Measurements from ENCODE around the gene BZW2. TPM values are rescaled to one million over a fixed set of nuclear protein-coding genes. Genes with fewer than 3 reads are reported as not detected.

Gene BZW2
- 92.1 TPM for polyA plus RNA-seq (2013, experiment 1 of 2)
- polyA plus RNA-seq (2013, experiment 2 of 2): 94.1 TPM

DNA sequence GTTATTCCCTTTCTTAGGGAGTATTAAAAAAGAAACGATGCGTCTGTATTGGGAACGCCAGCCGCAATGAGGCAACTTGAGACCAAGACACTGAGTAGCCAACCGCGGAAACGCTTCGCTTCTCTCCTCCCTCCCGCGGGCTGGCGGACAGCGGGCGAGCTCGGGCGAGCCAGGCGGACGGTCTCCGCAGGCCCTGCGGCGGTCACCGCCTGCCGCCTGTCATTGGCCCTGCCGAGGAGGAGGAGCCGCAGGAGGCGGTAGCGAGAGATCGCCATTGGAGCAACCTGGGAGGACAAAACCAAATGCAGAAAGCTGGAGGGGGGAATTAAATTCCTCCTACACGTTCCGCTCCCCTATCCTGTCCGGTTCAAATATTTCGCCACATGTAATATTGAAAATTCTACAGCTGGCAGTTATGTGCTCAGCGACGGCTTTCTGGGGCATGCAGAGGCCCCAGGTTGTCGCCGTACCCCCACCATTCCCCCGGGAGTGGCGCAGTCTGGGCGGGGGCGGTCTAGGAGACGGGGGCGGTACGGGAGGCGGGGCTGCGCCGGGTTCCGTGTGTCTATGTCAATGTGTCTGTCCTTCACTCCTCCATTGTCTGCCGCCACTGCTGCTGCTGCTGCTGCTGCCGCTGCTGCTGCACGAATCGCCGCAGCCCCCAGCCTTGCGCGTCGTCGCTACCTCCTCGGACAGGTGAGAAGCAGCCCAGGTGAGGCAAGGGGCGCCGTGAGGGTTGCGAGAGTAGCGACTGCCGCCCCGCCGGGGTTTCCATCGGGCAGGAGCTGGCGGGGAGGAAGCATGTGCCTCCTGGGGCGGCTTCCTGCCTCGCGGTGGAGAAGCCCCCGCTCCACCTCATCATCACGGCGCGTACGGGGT is at the start of gene BZW2, which contains the start of gene ANKMY2:
BZW2 (plus strand) TSS at position 589 of the 879 bp plus-strand sequence. CDS start 19,263 bp downstream, outside the sequence.
ANKMY2 (minus strand) TSS at position 162 of the 879 bp plus-strand sequence. CDS start 181 bp downstream, outside the sequence.
- DNase-seq: peak; percentile 98
- Histone ChIP-seq H3K79me2 (ENCODE audit: control insufficient read depth, insufficient read depth, low read length) (peaks cover 47% of the 10 kb centered on the region), H3K79me1 (ENCODE audit: low read length) (peaks cover 13% of the 10 kb centered on the region), H2BK15ac (replicated peaks; ENCODE audit: low read depth) (no peak within 1 kb of the TSS), H3K18ac (ENCODE audit: low read length) (peak within 1 kb of the TSS; percentile 25), H3K27ac (ENCODE audit: low read depth, low read length) (peak within 1 kb of the TSS; percentile 92), H3K56ac (ENCODE audit: low read length) (peak within 1 kb of the TSS; percentile 100), H3K9ac (ENCODE audit: low read length) (peak within 1 kb of the TSS; percentile 90), H3K23ac (ENCODE audit: low read length) (peak within 1 kb of the TSS; percentile 59), H4K5ac (ENCODE audit: low read length) (no peak within 1 kb of the TSS), H3K4me2 (ENCODE audit: low read length) (peak within 1 kb of the TSS; percentile 87), H2BK5ac (ENCODE audit: low read length) (peak within 1 kb of the TSS; percentile 33), H3K36me3 (ENCODE audit: control insufficient read depth, insufficient read depth, low read length) (no peaks in the 10 kb centered on the region), H2AK5ac (ENCODE audit: low read length) (no peak within 1 kb of the TSS), H3K4me1 (ENCODE audit: control insufficient read depth, low read depth, low read length) (peaks cover 7% of the 10 kb centered on the region), H3K4me3 (ENCODE audit: low read length) (peak within 1 kb of the TSS; percentile 93), H3K27me3 (ENCODE audit: insufficient read depth, low read length, poor library complexity) (no peaks in the 10 kb centered on the region), H2BK120ac (ENCODE audit: low read depth, low read length) (no peak within 1 kb of the TSS), H4K8ac (ENCODE audit: low read depth, low read length) (no peak within 1 kb of the TSS), H3K4ac (ENCODE audit: low read depth, low read length) (peak within 1 kb of the TSS; percentile 57)
- no CpG with 5 or more reads among the region's 73 CpGs for WGBS (ENCODE audit: extremely low coverage, insufficient coverage, low lambda C conversion rate)

DNA sequence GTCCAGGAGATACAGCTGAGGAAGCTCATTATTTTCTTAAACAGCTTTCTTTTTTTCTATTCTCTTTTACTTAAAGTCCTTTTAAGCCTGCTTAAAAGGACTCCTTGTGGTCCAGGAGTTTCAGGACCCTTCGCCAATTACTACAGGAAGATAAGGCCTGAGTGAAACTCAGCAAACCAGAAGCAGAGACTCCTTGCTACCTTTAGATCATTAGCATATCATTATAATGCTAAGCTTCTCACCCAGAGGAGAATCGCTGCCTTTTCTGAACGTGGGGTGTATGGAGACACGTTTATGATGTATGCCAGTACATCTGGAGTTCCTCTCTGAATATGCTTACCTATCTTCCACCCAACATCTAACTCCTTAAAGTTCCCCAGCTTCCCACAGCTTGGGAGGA is 48.0 kb upstream of the BZW2 start:
- H3K79me1 ChIP-seq (ENCODE audit: low read length): no peaks in the 10 kb centered on the region
- no peak overlapping the region for H3K4me2 ChIP-seq (ENCODE audit: low read length)
- no peak overlapping the region for H2BK5ac ChIP-seq (ENCODE audit: low read length)
- H3K18ac ChIP-seq (ENCODE audit: low read length): no peak overlapping the region
- H4K8ac ChIP-seq (ENCODE audit: low read depth, low read length): no peak overlapping the region
- no peak overlapping the region for H3K27ac ChIP-seq (ENCODE audit: low read depth, low read length)
- peak; percentile 19 for DNase-seq
- H2AK5ac ChIP-seq (ENCODE audit: low read length): no peak overlapping the region
- no CpG with 5 or more reads among the region's 4 CpGs for WGBS (ENCODE audit: extremely low coverage, insufficient coverage, low lambda C conversion rate)
- H3K36me3 ChIP-seq (ENCODE audit: control insufficient read depth, insufficient read depth, low read length): no peaks in the 10 kb centered on the region
- H3K56ac ChIP-seq (ENCODE audit: low read length): no peak overlapping the region
- H3K23ac ChIP-seq (ENCODE audit: low read length): no peak overlapping the region
- H3K4me1 ChIP-seq (ENCODE audit: control insufficient read depth, low read depth, low read length): peaks cover 4% of the 10 kb centered on the region
- H2BK120ac ChIP-seq (ENCODE audit: low read depth, low read length): no peak overlapping the region
- no peak overlapping the region for H3K4me3 ChIP-seq (ENCODE audit: low read length)
- H3K9ac ChIP-seq (ENCODE audit: low read length): no peak overlapping the region
- H3K4ac ChIP-seq (ENCODE audit: low read depth, low read length): no peak overlapping the region
- no peak overlapping the region for H2BK15ac ChIP-seq (replicated peaks; ENCODE audit: low read depth)
- no peaks in the 10 kb centered on the region for H3K27me3 ChIP-seq (ENCODE audit: insufficient read depth, low read length, poor library complexity)
- H3K79me2 ChIP-seq (ENCODE audit: control insufficient read depth, insufficient read depth, low read length): no peaks in the 10 kb centered on the region
- H4K5ac ChIP-seq (ENCODE audit: low read length): no peak overlapping the region

GRCh38 chr7:16599860-16600259 is 46.1 kb upstream of the BZW2 start:
- Histone ChIP-seq H3K18ac (ENCODE audit: low read length) (no peak overlapping the region), H3K9ac (ENCODE audit: low read length) (no peak overlapping the region), H2AK5ac (ENCODE audit: low read length) (no peak overlapping the region), H4K5ac (ENCODE audit: low read length) (no peak overlapping the region), H3K23ac (ENCODE audit: low read length) (no peak overlapping the region), H3K36me3 (ENCODE audit: control insufficient read depth, insufficient read depth, low read length) (peaks cover 3% of the 10 kb centered on the region), H2BK120ac (ENCODE audit: low read depth, low read length) (no peak overlapping the region), H3K79me1 (ENCODE audit: low read length) (no peaks in the 10 kb centered on the region), H4K8ac (ENCODE audit: low read depth, low read length) (no peak overlapping the region), H3K4me2 (ENCODE audit: low read length) (no peak overlapping the region), H2BK5ac (ENCODE audit: low read length) (no peak overlapping the region), H3K79me2 (ENCODE audit: control insufficient read depth, insufficient read depth, low read length) (no peaks in the 10 kb centered on the region), H3K4me1 (ENCODE audit: control insufficient read depth, low read depth, low read length) (peaks cover 4% of the 10 kb centered on the region), H3K27ac (ENCODE audit: low read depth, low read length) (no peak overlapping the region), H3K56ac (ENCODE audit: low read length) (no peak overlapping the region), H3K4ac (ENCODE audit: low read depth, low read length) (no peak overlapping the region), H3K4me3 (ENCODE audit: low read length) (no peak overlapping the region), H3K27me3 (ENCODE audit: insufficient read depth, low read length, poor library complexity) (no peaks in the 10 kb centered on the region), H2BK15ac (replicated peaks; ENCODE audit: low read depth) (no peak overlapping the region)
- no peak for DNase-seq
- no CpG with 5 or more reads among the region's 7 CpGs for WGBS (ENCODE audit: extremely low coverage, insufficient coverage, low lambda C conversion rate)

- no peaks in the 10 kb centered on the region for H3K27me3 ChIP-seq (ENCODE audit: insufficient read depth, low read length, poor library complexity)
- no peak overlapping the region for H2AK5ac ChIP-seq (ENCODE audit: low read length)
- peak; percentile 50 for DNase-seq
- H3K27ac ChIP-seq (ENCODE audit: low read depth, low read length): no peak overlapping the region
- no peaks in the 10 kb centered on the region for H3K4me1 ChIP-seq (ENCODE audit: control insufficient read depth, low read depth, low read length)
- H3K36me3 ChIP-seq (ENCODE audit: control insufficient read depth, insufficient read depth, low read length): peaks cover 3% of the 10 kb centered on the region
- no peak overlapping the region for H3K4ac ChIP-seq (ENCODE audit: low read depth, low read length)
- H3K56ac ChIP-seq (ENCODE audit: low read length): no peak overlapping the region
- H3K9ac ChIP-seq (ENCODE audit: low read length): no peak overlapping the region
- no peaks in the 10 kb centered on the region for H3K79me1 ChIP-seq (ENCODE audit: low read length)
- H2BK120ac ChIP-seq (ENCODE audit: low read depth, low read length): no peak overlapping the region
- no peak overlapping the region for H2BK5ac ChIP-seq (ENCODE audit: low read length)
- no peak overlapping the region for H3K4me2 ChIP-seq (ENCODE audit: low read length)
- no peak overlapping the region for H2BK15ac ChIP-seq (replicated peaks; ENCODE audit: low read depth)
- no peak overlapping the region for H4K8ac ChIP-seq (ENCODE audit: low read depth, low read length)
- no peak overlapping the region for H3K23ac ChIP-seq (ENCODE audit: low read length)
- H3K79me2 ChIP-seq (ENCODE audit: control insufficient read depth, insufficient read depth, low read length): no peaks in the 10 kb centered on the region
- H4K5ac ChIP-seq (ENCODE audit: low read length): no peak overlapping the region
- no peak overlapping the region for H3K18ac ChIP-seq (ENCODE audit: low read length)
- no peak overlapping the region for H3K4me3 ChIP-seq (ENCODE audit: low read length)
Observed at GRCh38 chr7:16603633-16604032, 42.3 kb upstream of the BZW2 start.

- H3K4me2 ChIP-seq (ENCODE audit: low read length): no peak overlapping the region
- no peak overlapping the region for H2AK5ac ChIP-seq (ENCODE audit: low read length)
- no peak overlapping the region for H4K8ac ChIP-seq (ENCODE audit: low read depth, low read length)
- peaks cover 3% of the 10 kb centered on the region for H3K36me3 ChIP-seq (ENCODE audit: control insufficient read depth, insufficient read depth, low read length)
- no peak overlapping the region for H2BK15ac ChIP-seq (replicated peaks; ENCODE audit: low read depth)
- H3K4ac ChIP-seq (ENCODE audit: low read depth, low read length): no peak overlapping the region
- no peak overlapping the region for H2BK120ac ChIP-seq (ENCODE audit: low read depth, low read length)
- DNase-seq: no peak
- H3K4me1 ChIP-seq (ENCODE audit: control insufficient read depth, low read depth, low read length): no peaks in the 10 kb centered on the region
- no peak overlapping the region for H3K27ac ChIP-seq (ENCODE audit: low read depth, low read length)
- H4K5ac ChIP-seq (ENCODE audit: low read length): no peak overlapping the region
- no peak overlapping the region for H3K18ac ChIP-seq (ENCODE audit: low read length)
- no peaks in the 10 kb centered on the region for H3K79me1 ChIP-seq (ENCODE audit: low read length)
- H2BK5ac ChIP-seq (ENCODE audit: low read length): no peak overlapping the region
- H3K4me3 ChIP-seq (ENCODE audit: low read length): no peak overlapping the region
- no peak overlapping the region for H3K9ac ChIP-seq (ENCODE audit: low read length)
- no CpG with 5 or more reads among the region's 3 CpGs for WGBS (ENCODE audit: extremely low coverage, insufficient coverage, low lambda C conversion rate)
- no peaks in the 10 kb centered on the region for H3K27me3 ChIP-seq (ENCODE audit: insufficient read depth, low read length, poor library complexity)
- H3K56ac ChIP-seq (ENCODE audit: low read length): no peak overlapping the region
- no peak overlapping the region for H3K23ac ChIP-seq (ENCODE audit: low read length)
- H3K79me2 ChIP-seq (ENCODE audit: control insufficient read depth, insufficient read depth, low read length): no peaks in the 10 kb centered on the region
Observed at GRCh38 chr7:16604054-16604453, 41.9 kb upstream of the BZW2 start.
